HepG2 (cell line): Measurements from ENCODE around the gene TBX3. TPM values are rescaled to one million over a fixed set of nuclear protein-coding genes. Genes with fewer than 3 reads are reported as not detected.

Experiments used
- HIVEP1 ChIP-seq: sonication (generic); formaldehyde crosslinking; IDR thresholded peaks from 2 replicates; pipeline ENCODE4 v1.4.0; 2020; ENCODE audit warnings: mild to moderate bottlenecking, missing genetic modification reagents
- NAIF1 ChIP-seq: sonication (generic); formaldehyde crosslinking; IDR thresholded peaks from 2 replicates; pipeline ENCODE4 v1.5.0; 2020; ENCODE audit warnings: mild to moderate bottlenecking, missing genetic modification reagents, borderline replicate concordance
- RFXANK ChIP-seq: IDR thresholded peaks from 2 replicates; pipeline ENCODE4 v1.6.1; 2016
- ZNF354B ChIP-seq: sonication (generic); formaldehyde crosslinking; IDR thresholded peaks from 2 replicates; pipeline ENCODE4 v1.8.0; 2022; ENCODE audit warnings: mild to moderate bottlenecking, missing genetic modification reagents
- ZNF616 ChIP-seq: sonication (generic); formaldehyde crosslinking; IDR thresholded peaks from 2 replicates; pipeline ENCODE4 v1.5.0; 2020; ENCODE audit warnings: low read depth, mild to moderate bottlenecking, missing genetic modification reagents
- polyA plus RNA-seq, 8 experiments: library from polyadenylated mRNA; depleted of rRNA in 3 of 8; stranded (reverse) in 7 of 8; unstranded in 1 of 8; fragments of >200 nt; fragmentation: Illumina TruSeq in 4 of 8; extraction: Trizol in 4 of 8; gene quantifications; 2 replicates each; pipeline versions ENCODE4 v1.2.1 to v1.2.3, GENCODE V29; 2011 to 2016; ENCODE audit warnings: low read depth in 4 of 8, missing spikeins in 1 of 8, mixed read lengths in 1 of 8; ENCODE audit not compliant: insufficient read depth in 1 of 8
- total RNA-seq, 5 experiments: library from RNA; depleted of rRNA; stranded (reverse); fragments of >200 nt; fragmentation: Illumina TruSeq; extraction: Trizol; gene quantifications; 2 replicates each; pipeline ENCODE4 v1.2.3, GENCODE V29; 2016; ENCODE audit warnings: low read depth in 1 of 5
- TF ChIP-seq, protein P1 (sequence below), 2 experiments: fragments of 450-650 bp in 1 of 2; sonication (generic) in 1 of 2; formaldehyde crosslinking in 1 of 2; IDR thresholded peaks; 2 replicates each; pipeline versions ENCODE4 v1.6.1 to v1.8.0; 2016 to 2022; ENCODE audit warnings: antibody characterized with exemption in 1 of 2, mild to moderate bottlenecking in 1 of 2, missing genetic modification reagents in 1 of 2
- TF ChIP-seq, protein P2 (sequence below): sonication (generic); formaldehyde crosslinking; IDR thresholded peaks from 2 replicates; pipeline ENCODE4 v1.8.0; 2022; ENCODE audit warnings: missing genetic modification reagents, low read depth, mild to moderate bottlenecking, borderline replicate concordance
- TF ChIP-seq, protein P3 (sequence below): sonication (generic); formaldehyde crosslinking; IDR thresholded peaks from 2 replicates; pipeline ENCODE4 v1.4.0; 2020; ENCODE audit warnings: missing genetic modification reagents, mild to moderate bottlenecking, borderline replicate concordance
- TF ChIP-seq, protein P4 (sequence below): sonication (generic); formaldehyde crosslinking; IDR thresholded peaks from 2 replicates; pipeline ENCODE4 v1.8.1; 2023; ENCODE audit warnings: mild to moderate bottlenecking, moderate library complexity, missing genetic modification reagents
- TF ChIP-seq, protein P5 (sequence below): sonication (generic); formaldehyde crosslinking; IDR thresholded peaks from 2 replicates; pipeline ENCODE4 v1.4.0; 2020; ENCODE audit warnings: mild to moderate bottlenecking, missing genetic modification reagents

The TBX3 gene
- total and polyA plus RNA-seq, 2 of the 13 experiments (the other 11 are each of a cell fraction or from before 2014, with no cell fraction given), result 27.1 to 42.4 TPM

DNA sequence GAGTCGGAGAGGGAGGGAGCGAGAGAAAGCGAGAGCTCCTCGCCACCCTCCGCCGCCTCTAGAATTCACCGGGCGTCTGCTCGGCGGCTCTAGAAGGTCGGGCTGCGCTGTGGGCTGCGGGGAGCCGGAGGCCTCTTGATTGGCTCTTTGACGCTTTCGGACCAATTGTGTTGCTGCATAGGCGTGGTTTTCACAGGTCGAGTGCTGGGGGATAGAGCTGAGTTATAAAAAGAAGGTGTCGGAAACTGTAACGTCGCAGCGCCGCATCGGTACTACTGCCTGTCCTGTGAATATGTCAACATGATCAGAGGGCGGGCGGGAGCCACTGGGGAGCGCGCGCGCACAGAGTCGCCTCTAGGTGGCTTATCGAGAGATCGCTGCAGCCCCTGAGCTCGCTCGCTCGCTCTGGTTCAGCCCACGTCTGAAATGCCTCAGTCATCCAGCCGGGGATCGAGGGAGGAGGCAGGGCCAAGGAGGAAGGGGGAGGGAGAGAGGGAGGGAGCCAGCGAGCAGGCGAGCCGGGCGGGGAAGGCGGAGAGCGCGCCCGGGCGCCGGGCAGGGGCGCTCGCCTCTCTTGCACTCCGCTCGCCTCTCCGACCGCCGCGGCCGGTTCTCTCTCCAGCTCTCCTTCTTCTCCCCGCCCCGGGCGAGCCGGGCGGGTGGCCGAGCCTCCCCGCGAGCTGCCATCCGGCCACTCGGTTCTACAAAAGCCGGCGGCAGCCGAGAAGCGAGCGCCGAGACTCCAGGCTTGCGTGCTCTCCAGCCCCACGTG is at the start of gene TBX3 (continued):
- TF ChIP-seq, protein P1, sequence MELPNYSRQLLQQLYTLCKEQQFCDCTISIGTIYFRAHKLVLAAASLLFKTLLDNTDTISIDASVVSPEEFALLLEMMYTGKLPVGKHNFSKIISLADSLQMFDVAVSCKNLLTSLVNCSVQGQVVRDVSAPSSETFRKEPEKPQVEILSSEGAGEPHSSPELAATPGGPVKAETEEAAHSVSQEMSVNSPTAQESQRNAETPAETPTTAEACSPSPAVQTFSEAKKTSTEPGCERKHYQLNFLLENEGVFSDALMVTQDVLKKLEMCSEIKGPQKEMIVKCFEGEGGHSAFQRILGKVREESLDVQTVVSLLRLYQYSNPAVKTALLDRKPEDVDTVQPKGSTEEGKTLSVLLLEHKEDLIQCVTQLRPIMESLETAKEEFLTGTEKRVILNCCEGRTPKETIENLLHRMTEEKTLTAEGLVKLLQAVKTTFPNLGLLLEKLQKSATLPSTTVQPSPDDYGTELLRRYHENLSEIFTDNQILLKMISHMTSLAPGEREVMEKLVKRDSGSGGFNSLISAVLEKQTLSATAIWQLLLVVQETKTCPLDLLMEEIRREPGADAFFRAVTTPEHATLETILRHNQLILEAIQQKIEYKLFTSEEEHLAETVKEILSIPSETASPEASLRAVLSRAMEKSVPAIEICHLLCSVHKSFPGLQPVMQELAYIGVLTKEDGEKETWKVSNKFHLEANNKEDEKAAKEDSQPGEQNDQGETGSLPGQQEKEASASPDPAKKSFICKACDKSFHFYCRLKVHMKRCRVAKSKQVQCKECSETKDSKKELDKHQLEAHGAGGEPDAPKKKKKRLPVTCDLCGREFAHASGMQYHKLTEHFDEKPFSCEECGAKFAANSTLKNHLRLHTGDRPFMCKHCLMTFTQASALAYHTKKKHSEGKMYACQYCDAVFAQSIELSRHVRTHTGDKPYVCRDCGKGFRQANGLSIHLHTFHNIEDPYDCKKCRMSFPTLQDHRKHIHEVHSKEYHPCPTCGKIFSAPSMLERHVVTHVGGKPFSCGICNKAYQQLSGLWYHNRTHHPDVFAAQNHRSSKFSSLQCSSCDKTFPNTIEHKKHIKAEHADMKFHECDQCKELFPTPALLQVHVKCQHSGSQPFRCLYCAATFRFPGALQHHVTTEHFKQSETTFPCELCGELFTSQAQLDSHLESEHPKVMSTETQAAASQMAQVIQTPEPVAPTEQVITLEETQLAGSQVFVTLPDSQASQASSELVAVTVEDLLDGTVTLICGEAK (IDR thresholded peaks at IDR 0.05), result no peak
- TF ChIP-seq, protein P1 (CRISPR knock-in tag; IDR thresholded peaks at IDR 0.05), result peak; percentile 51; the same call in 1 of the 2 replicates
- TF ChIP-seq, protein P2, sequence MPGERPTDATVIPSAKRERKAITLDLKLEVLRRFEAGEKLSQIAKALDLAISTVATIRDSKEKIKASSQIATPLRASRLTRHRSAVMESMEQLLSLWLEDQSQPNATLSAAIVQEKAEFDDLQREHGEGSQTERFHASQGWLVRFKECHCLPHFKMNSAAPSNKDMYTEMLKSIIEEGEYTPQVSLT (CRISPR knock-in tag), result no peak
- TF ChIP-seq ZNF616 (CRISPR knock-in tag) (no peak; the same call in 1 of the 2 replicates), HIVEP1 (CRISPR knock-in tag) (peak; percentile 63), ZNF354B (CRISPR knock-in tag) (peak; percentile 50; the same call in 1 of the 2 replicates), RFXANK (CRISPR knock-in tag) (no peak), NAIF1 (peak; percentile 78; the same call in 1 of the 2 replicates)
- TF ChIP-seq, protein P3, sequence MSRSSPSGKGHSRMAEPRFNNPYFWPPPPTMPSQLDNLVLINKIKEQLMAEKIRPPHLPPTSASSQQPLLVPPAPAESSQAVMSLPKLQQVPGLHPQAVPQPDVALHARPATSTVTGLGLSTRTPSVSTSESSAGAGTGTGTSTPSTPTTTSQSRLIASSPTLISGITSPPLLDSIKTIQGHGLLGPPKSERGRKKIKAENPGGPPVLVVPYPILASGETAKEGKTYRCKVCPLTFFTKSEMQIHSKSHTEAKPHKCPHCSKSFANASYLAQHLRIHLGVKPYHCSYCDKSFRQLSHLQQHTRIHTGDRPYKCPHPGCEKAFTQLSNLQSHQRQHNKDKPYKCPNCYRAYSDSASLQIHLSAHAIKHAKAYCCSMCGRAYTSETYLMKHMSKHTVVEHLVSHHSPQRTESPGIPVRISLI (CRISPR knock-in tag), result peak; percentile 75; the same call in 1 of the 2 replicates
- TF ChIP-seq, protein P4, sequence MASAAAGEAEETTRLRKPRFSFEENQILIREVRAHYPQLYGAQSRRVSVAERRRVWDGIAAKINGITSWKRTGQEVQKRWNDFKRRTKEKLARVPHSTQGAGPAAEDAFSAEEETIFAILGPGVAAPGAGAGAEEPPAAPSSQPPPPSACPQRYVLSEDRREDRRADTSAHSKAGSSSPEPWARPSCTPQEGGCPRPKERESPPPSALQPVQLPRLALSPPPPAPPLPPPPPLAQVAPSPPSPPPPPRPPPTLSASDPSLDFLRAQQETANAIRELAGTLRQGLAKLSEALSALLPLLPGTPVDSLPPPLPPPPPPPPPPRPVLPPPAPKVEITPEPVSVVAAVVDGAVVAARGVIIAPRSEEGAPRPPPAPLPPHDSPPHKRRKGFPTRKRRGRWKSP (CRISPR knock-in tag), result peak; percentile 90; the same call in 1 of the 2 replicates
- TF ChIP-seq, protein P5, sequence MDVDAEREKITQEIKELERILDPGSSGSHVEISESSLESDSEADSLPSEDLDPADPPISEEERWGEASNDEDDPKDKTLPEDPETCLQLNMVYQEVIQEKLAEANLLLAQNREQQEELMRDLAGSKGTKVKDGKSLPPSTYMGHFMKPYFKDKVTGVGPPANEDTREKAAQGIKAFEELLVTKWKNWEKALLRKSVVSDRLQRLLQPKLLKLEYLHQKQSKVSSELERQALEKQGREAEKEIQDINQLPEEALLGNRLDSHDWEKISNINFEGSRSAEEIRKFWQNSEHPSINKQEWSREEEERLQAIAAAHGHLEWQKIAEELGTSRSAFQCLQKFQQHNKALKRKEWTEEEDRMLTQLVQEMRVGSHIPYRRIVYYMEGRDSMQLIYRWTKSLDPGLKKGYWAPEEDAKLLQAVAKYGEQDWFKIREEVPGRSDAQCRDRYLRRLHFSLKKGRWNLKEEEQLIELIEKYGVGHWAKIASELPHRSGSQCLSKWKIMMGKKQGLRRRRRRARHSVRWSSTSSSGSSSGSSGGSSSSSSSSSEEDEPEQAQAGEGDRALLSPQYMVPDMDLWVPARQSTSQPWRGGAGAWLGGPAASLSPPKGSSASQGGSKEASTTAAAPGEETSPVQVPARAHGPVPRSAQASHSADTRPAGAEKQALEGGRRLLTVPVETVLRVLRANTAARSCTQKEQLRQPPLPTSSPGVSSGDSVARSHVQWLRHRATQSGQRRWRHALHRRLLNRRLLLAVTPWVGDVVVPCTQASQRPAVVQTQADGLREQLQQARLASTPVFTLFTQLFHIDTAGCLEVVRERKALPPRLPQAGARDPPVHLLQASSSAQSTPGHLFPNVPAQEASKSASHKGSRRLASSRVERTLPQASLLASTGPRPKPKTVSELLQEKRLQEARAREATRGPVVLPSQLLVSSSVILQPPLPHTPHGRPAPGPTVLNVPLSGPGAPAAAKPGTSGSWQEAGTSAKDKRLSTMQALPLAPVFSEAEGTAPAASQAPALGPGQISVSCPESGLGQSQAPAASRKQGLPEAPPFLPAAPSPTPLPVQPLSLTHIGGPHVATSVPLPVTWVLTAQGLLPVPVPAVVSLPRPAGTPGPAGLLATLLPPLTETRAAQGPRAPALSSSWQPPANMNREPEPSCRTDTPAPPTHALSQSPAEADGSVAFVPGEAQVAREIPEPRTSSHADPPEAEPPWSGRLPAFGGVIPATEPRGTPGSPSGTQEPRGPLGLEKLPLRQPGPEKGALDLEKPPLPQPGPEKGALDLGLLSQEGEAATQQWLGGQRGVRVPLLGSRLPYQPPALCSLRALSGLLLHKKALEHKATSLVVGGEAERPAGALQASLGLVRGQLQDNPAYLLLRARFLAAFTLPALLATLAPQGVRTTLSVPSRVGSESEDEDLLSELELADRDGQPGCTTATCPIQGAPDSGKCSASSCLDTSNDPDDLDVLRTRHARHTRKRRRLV (CRISPR knock-in tag), result peak; percentile 91
